Measurements from ENCODE around the gene ADGRD2.
"Not testable (repeated sequence)": the region's sequence is repeated elsewhere in the genome, so short reads cannot be mapped to it uniquely, and the experiment has no call there.

Gene ADGRD2, protein sequence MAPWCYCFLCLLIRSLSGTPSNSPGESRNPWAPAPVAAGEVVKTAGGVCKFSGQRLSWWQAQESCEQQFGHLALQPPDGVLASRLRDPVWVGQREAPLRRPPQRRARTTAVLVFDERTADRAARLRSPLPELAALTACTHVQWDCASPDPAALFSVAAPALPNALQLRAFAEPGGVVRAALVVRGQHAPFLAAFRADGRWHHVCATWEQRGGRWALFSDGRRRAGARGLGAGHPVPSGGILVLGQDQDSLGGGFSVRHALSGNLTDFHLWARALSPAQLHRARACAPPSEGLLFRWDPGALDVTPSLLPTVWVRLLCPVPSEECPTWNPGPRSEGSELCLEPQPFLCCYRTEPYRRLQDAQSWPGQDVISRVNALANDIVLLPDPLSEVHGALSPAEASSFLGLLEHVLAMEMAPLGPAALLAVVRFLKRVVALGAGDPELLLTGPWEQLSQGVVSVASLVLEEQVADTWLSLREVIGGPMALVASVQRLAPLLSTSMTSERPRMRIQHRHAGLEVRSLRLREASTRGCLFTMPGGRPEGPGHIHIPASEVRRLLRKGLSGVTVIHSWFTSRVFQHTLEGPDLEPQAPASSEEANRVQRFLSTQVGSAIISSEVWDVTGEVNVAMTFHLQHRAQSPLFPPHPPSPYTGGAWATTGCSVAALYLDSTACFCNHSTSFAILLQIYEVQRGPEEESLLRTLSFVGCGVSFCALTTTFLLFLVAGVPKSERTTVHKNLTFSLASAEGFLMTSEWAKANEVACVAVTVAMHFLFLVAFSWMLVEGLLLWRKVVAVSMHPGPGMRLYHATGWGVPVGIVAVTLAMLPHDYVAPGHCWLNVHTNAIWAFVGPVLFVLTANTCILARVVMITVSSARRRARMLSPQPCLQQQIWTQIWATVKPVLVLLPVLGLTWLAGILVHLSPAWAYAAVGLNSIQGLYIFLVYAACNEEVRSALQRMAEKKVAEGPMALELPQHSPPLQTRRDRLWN

DNA sequence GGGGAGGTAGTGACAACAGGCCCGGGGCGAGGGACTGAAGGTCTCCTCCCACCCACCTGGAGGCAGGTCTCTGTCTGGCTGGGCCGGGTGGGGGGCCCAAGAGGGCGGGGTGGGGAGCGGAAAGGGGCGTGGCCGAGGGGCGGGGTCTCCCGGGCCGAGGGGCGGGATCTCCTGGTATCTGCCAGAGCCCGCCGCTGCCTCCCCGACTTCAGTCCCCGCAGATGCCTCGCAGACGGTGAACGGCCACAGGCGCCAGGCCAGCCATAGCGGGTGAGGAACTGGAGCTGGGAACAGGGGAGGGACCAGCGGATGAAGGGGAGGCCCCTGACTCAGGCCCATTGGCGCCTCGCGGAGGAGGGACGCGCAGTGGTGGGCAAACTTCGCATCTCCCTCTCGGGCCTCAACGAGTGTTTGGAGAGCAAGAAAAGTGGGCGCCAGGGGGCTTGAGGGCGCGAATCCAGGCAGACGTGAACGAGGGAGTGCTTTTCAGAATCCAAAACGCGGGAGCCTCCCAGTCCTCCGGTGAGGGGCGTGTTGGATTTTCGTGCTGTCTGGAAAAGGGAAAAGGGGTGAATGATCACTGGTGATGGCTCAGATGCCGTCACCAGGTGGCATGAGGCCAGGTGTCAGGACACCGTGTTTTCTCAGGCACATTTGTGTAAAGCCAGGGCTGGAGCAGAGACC is at the start of gene ADGRD2:
Gene ADGRD2 (plus strand): TSS at position 211 of the 684 bp plus-strand sequence. CDS start 1,216 bp downstream, outside the sequence.
- DNase-seq (ENCODE audit: low read depth), result no peak

DNA sequence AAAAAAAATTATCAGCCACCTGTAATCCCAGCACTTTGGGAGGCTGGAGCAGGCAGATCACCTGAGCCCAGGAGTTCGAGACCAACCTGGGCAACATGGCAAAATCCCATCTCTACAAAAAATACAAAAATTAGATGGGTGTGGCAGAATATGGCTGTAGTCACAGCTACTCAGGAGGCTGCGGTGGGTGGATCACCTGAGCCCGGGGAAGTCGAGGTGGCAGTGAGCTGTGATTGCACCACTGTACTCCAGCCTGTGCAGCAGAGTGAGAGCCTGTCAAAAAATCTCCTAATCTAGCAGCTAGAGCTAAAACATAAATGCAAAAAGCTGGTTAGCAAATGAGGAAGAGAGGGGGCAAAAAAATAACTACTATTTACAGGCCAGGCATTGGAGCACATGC is 47.0 kb upstream of the ADGRD2 start:
- no peak for DNase-seq (ENCODE audit: low read depth)

GRCh38 chr9:124409410-124409809 is 40.8 kb upstream of the ADGRD2 start:
- no peak for DNase-seq (ENCODE audit: low read depth)

DNA sequence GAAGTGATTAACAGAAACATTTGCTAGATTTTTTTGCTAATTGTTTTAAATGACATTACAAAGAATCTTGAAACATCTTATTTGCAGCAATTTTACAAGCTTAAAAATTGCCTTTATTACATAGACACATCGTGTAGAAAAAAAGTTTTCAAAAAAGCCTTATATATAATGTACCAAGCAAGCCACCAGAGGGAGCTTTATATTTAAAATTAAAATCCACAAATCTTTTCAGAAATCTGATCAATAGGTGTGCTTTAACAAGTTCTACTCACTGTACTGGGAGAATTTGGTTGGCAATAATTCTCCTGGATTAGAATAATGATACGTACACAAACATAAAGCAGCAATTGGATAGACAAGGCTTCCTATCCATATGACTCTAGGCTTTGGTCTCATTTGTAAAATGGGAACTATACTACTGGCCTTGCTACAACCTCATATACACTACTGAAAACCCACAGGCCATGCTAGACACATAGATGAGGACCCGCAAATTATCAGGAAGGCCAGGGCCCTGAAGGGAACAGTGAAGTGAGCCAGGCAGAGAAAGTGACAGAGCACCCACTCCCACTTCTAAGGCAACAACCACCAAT is 39.8 kb upstream of the ADGRD2 start:
- no peak for DNase-seq (ENCODE audit: low read depth)

DNA sequence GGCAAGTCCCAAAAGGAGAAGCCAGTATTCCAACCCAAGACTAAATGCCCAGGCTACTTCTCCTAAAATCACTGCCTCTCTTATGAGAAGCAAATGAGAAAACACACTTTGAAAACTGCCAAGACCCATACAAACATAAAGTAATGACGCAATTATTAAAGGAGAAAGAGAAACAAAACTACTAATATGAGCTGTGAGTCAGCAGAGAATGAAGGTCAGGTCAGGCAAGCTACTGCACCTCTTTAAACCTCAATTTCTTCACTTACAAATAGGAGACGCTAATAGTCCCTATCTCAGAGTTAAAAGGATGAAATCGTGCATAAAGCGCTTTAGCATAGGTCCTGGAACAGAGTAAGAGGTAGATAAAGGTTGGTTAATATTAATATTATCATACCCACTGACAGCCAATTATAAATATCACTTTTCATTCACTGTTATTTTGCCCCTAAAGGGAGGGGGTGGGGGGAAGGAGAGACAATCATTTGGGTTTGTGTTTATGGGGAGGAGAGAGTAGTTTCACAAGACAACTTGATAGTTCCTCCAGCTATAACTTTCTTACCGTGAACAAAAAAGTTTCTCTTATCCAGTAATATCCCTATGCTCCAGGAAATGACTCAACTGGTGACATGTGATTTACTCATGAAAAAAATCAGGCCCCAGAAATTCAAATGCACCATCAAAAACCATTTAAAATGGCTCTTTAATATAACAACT is 38.6 kb upstream of the ADGRD2 start:
- DNase-seq (ENCODE audit: low read depth), result no peak

DNA sequence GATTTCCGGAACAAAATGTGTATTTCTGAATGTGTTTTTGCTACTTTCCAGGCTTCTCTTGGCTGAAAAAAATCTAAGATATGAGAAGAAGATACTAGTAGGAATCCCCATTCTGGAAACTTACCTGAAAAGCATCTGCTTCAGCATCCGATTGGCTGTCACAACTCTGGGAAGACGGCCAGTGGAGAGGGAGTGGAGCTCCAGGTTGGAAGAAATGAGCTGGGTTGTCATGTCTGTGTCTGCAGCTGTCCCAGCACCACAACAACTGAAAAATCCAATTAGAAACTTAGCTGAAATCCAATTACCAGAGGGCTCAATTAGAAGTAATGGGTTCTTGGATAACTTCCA is 38.0 kb upstream of the ADGRD2 start:
- DNase-seq (ENCODE audit: low read depth), result no peak

GRCh38 chr9:124414612-124415011 is 35.6 kb upstream of the ADGRD2 start:
- no peak for DNase-seq (ENCODE audit: low read depth)

DNA sequence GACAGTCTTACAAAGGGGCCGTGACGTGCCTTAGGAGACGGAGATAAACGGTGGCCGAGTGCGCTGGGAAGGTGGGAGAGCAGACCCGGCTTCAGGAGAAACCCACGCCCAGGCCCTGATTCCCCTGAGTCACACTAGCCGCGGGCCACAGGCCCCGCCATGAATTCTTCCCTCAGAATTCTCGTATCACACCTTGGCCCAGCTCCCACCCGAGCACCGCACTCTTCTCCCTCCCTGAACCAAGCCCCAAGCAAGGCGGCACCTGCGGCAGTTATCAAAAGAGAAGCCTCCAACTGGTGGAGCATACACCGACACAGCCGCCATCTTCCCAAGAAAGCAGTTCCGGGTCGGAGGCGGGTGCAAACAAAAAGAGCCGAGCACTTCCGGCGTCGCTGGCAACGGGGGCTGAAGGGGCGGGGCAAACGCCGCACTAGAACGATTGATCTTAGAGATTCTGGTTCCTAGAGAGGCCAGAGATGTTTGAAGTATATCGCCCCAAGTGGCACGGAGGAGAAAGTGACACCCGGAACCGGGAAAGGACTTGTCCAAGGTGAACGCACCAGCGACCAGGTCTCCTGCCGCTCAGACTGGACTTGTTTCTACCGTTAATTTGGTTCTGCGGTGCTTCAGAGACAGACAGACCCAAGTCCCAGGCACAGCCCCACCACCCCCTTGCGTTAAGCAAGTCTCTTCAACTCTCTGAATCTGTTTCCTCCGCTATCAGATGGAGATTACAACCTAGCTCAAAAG is 35.0 kb upstream of the ADGRD2 start, which contains the start of gene PSMB7:
Gene PSMB7 (minus strand): TSS at position 341 of the 750 bp plus-strand sequence. CDS start 17 bp downstream, at position 324.
- peak; percentile 93 for DNase-seq (ENCODE audit: low read depth)

- DNase-seq (ENCODE audit: low read depth), result no peak
These were observed 34.3 kb upstream of the ADGRD2 start for GRCh38 chr9:124415852-124416484.

- no peak for DNase-seq (ENCODE audit: low read depth)
These were observed 30.3 kb upstream of the ADGRD2 start for GRCh38 chr9:124419832-124420489.

DNA sequence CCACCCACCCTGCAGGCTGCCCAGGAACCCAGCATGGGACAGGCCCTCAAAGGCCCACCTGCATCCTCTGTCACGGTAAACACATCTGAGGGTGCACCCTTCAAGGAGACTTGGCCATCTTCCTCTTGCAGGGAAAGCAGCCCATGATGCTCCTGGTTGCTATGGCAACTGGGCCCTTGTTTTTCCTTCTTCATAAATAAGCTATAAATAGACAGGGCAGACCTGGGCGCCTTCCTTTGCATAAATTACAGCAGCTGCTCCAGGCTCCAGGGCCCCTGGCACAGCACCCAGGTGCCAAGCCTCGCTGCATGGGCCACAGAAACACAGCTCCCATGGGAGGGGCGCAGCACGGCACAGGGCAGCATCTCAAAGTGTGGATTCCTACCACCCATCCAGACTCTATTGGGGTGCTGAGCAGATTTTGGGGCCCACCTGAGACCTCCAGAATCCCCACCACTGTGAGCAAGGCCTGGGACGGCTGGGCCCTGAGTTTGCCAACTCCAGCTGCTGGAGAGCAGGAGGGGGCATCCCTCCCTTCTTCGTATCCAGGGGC is 29.2 kb upstream of the ADGRD2 start:
- no peak for DNase-seq (ENCODE audit: low read depth)

GRCh38 chr9:124423155-124423554 is 27.1 kb upstream of the ADGRD2 start:
- DNase-seq (ENCODE audit: low read depth), result no peak

GRCh38 chr9:124423591-124423990 is 26.7 kb upstream of the ADGRD2 start:
- no peak for DNase-seq (ENCODE audit: low read depth)

DNA sequence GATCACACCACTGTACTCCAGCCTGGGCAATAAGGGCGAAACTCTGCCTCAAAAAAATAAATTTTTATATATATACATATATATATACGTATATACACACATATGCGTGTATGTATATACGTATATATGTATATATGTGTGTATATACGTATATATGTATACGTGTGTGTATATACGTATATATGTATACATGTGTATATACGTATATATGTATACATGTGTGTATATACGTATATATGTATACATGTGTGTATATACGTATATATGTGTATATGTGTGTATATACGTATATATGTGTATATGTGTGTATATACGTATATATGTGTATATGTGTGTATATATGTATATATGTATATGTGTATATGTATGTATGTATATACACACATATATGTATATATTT is 24.5 kb upstream of the ADGRD2 start:
- DNase-seq (ENCODE audit: low read depth), result not testable (repeated sequence)

- no peak for DNase-seq (ENCODE audit: low read depth)
These were observed 23.9 kb upstream of the ADGRD2 start for GRCh38 chr9:124426361-124426760.

- DNase-seq (ENCODE audit: low read depth), result no peak
These were observed 23.0 kb upstream of the ADGRD2 start for GRCh38 chr9:124427281-124427680.

- no peak for DNase-seq (ENCODE audit: low read depth)
These were observed 21.3 kb upstream of the ADGRD2 start for GRCh38 chr9:124428751-124429529.

DNA sequence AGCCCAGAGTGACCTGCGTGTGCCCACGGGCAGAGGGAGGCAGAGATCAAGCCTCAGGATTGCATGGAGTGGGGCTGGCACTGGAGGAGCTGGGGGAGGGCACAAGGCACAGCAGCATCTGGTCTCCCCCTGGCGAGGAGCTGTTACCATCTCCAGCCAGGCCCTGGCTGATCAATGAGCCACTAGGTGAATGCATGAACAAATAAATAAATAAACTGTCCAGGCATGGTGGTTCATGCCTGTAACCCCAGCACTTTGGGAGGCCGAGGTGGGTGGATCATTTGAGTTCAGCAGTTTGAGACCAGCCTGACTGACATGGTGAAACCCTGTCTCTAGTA is 20.8 kb upstream of the ADGRD2 start:
- no peak for DNase-seq (ENCODE audit: low read depth)
